GM18868 (cell line): ENCODE data around the gene CAMSAP3.
"Not testable (repeated sequence)": the region's sequence is repeated elsewhere in the genome, so short reads cannot be mapped to it uniquely, and the experiment has no call there.

ENCODE experiments used
- ATAC-seq: cut with Tn5 transposase; IDR thresholded peaks from one replicate; pipeline ENCODE4 v1.9.1; 2021; ENCODE audit warnings: mild to moderate bottlenecking, moderate library complexity; ENCODE audit not compliant: unreplicated experiment

The CAMSAP3 gene

GRCh38 chr19:7628589-7629311 lies 33.1 kb downstream of the CAMSAP3 start:
- ATAC-seq = no peak

- ATAC-seq = peak; percentile 93
Observed at GRCh38 chr19:7629347-7630054, 33.8 kb downstream of the CAMSAP3 start, which contains the start of the genes PET100 and XAB2. Gene PET100 (plus strand): TSS chr19:7629793. CDS start chr19:7629834, 41 bp downstream. Gene XAB2 (minus strand): TSS chr19:7629545. CDS start chr19:7629527, 18 bp downstream.

- no peak for ATAC-seq
Observed at GRCh38 chr19:7631577-7631976, 35.9 kb downstream of the CAMSAP3 start.

GRCh38 chr19:7632340-7633203 lies 36.9 kb downstream of the CAMSAP3 start:
- no peak for ATAC-seq

GRCh38 chr19:7633698-7634097 lies 38.0 kb downstream of the CAMSAP3 start, which contains the start of gene PCP2:
Gene PCP2 (minus strand): TSS chr19:7633719. CDS start chr19:7633457, 262 bp downstream.
- ATAC-seq = no peak

GRCh38 chr19:7635670-7636069 lies 40.0 kb downstream of the CAMSAP3 start:
- ATAC-seq = no peak

GRCh38 chr19:7636317-7636690 lies 40.6 kb downstream of the CAMSAP3 start:
- ATAC-seq = no peak

- peak; percentile 66 for ATAC-seq
Observed at GRCh38 chr19:7636691-7637373, 41.2 kb downstream of the CAMSAP3 start, which contains the start of gene STXBP2. Gene STXBP2 (plus strand): TSS chr19:7637110. CDS start chr19:7637150, 40 bp downstream.

- no peak for ATAC-seq
Observed at GRCh38 chr19:7637374-7638256, 42.0 kb downstream of the CAMSAP3 start.

- ATAC-seq = no peak
Observed at GRCh38 chr19:7638802-7639465, 43.3 kb downstream of the CAMSAP3 start.

GRCh38 chr19:7639863-7640348 lies 44.2 kb downstream of the CAMSAP3 start:
- ATAC-seq = no peak

- ATAC-seq = no peak
Observed at GRCh38 chr19:7640803-7641202, 45.1 kb downstream of the CAMSAP3 start.

GRCh38 chr19:7641290-7642276 lies 45.9 kb downstream of the CAMSAP3 start:
- ATAC-seq = no peak

GRCh38 chr19:7642295-7643030 lies 46.8 kb downstream of the CAMSAP3 start:
- no peak for ATAC-seq

GRCh38 chr19:7643031-7643415 lies 47.4 kb downstream of the CAMSAP3 start:
- ATAC-seq = no peak

- not testable (repeated sequence) for ATAC-seq
Observed at GRCh38 chr19:7643629-7644549, 48.2 kb downstream of the CAMSAP3 start.
